IgD-negative memory B cell (primary cell): Measurements from ENCODE around the gene KCNT2. TPM values are rescaled to one million over a fixed set of nuclear protein-coding genes. Genes with fewer than 3 reads are reported as not detected.

Source experiments
- H3K27ac Mint-ChIP-seq, 3 donors: one replicate each; pipeline ENCODE4 v1.8.0; 2020 to 2022; ENCODE audit warnings: mild to moderate bottlenecking in 3 of 3, mixed read lengths in 3 of 3, moderate library complexity in 1 of 3
- H3K27me3 Mint-ChIP-seq: one replicate; pipeline ENCODE4 v1.8.0; 2021; ENCODE audit warnings: mixed read lengths
- H3K36me3 Mint-ChIP-seq: one replicate; pipeline ENCODE4 v1.8.0; 2020; ENCODE audit warnings: mild to moderate bottlenecking, mixed read lengths
- H3K4me1 Mint-ChIP-seq, 3 donors: one replicate each; pipeline ENCODE4 v1.8.0; 2020 to 2022; ENCODE audit warnings: mixed read lengths in 3 of 3, mild to moderate bottlenecking in 1 of 3
- H3K4me3 Mint-ChIP-seq, 4 donors: one replicate each; pipeline ENCODE4 v1.8.0; 2020 to 2022; ENCODE audit warnings: mild to moderate bottlenecking in 4 of 4, mixed read lengths in 4 of 4, moderate library complexity in 3 of 4
- H3K9me3 Mint-ChIP-seq, 3 donors: one replicate each; pipeline ENCODE4 v1.8.0; 2020 to 2021; ENCODE audit warnings: mixed read lengths in 3 of 3, mild to moderate bottlenecking in 1 of 3
- polyA plus RNA-seq: library from polyadenylated mRNA; unstranded; fragments of 300-500 nt; fragmentation: Illumina TruSeq; gene quantifications from one replicate; pipeline ENCODE4 v1.2.3, GENCODE V29; 2021

KCNT2 gene
- polyA plus RNA-seq, 1 donor from 2014 or later, result not detected

DNA sequence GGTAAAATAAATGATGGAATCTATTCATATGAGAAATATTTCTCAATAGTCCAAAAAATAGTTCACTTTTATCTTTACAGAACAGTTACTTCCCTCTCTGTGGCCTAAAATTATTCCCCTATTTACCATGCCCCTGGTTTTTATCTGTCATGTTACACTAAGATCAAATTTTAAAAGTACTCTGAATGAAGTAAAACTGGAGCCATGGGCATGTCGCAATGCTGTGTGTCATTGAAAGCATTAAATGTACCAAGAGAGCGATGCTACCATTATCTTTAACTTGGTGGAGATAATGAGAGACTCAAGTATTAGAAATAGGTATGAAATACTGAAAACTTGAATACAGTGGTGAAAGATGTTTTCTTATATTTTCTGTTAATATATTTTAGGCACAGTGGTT lies 146.2 kb downstream of the KCNT2 start:
- Mint-ChIP-seq H3K4me3 (no peak overlapping the region), H3K4me1 (no peaks in the 10 kb centered on the region), H3K9me3 (peaks cover 0 to 1% (median 0%) of the 10 kb centered on the region in 3 donors), H3K27ac (no peak overlapping the region), H3K27me3 (no peaks in the 10 kb centered on the region), H3K36me3 (no peaks in the 10 kb centered on the region)

DNA sequence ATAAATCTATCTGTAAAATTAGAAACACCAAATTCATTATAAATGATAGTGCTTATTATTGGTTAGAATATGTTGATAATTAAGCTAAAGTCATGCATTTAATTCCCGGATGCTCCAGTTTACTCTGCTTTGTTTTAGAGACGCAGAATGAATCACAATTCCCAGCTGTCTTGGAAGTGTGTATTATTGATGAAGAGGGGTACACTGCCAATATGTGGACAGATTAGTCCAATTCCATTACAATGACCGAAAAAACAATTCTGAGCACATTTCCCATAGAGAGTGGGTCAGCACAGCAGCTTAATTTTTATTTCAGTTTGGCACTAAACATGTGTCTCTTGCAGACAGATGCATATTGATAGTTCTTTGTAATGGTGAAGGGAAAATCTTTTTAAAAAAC lies 146.7 kb downstream of the KCNT2 start:
- H3K9me3 Mint-ChIP-seq, result peaks cover 0 to 1% (median 0%) of the 10 kb centered on the region in 3 donors
- no peak overlapping the region for H3K4me3 Mint-ChIP-seq
- no peak overlapping the region for H3K27ac Mint-ChIP-seq
- no peaks in the 10 kb centered on the region for H3K36me3 Mint-ChIP-seq
- H3K4me1 Mint-ChIP-seq, result no peaks in the 10 kb centered on the region
- no peaks in the 10 kb centered on the region for H3K27me3 Mint-ChIP-seq

DNA sequence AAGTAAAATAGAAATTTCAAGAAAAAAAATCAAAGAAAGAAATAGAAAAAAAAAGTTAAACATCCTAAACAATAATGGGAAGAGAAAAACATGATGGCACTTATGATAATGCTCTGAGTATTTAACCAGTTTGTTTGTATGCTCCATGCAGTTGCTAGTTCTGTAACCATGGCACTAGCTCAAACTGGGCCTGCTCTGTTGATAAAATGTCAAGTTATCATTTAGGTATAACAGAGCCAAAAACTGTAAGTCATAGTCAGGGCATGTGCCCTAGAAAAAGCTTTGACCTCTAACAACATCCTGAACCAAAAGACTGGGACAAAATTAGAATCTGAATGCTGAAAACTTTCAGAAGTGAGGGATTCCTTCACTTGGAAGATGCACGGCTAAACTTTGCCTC lies 148.9 kb downstream of the KCNT2 start:
- Mint-ChIP-seq H3K4me1 (no peaks in the 10 kb centered on the region), H3K9me3 (peaks cover 0 to 3% (median 1%) of the 10 kb centered on the region in 3 donors), H3K27ac (no peak overlapping the region), H3K36me3 (no peaks in the 10 kb centered on the region), H3K4me3 (no peak overlapping the region), H3K27me3 (no peaks in the 10 kb centered on the region)

DNA sequence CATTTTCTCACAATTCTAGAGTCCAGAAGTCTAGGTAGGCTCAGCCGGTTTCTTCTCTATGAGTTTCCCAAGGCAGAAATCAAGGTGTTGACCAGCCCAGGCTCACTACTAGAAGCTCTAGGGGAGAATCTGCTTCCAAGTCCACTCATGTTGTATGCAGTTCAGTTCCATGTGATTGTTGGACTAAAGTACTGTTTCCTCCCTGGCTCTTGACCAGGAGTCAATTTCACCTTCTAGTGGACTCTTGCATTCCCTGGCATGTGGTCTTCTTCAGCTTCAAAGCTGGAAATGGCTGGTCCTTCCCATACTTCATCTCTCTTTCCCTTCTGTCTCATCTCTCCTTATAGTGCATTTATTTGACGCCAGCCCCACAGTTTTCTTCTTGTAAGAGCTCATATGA lies 153.4 kb downstream of the KCNT2 start:
- Mint-ChIP-seq H3K4me3 (no peak overlapping the region), H3K4me1 (no peaks in the 10 kb centered on the region), H3K27ac (no peak overlapping the region), H3K9me3 (peaks cover 0 to 7% (median 3%) of the 10 kb centered on the region in 3 donors), H3K27me3 (no peaks in the 10 kb centered on the region), H3K36me3 (no peaks in the 10 kb centered on the region)

DNA sequence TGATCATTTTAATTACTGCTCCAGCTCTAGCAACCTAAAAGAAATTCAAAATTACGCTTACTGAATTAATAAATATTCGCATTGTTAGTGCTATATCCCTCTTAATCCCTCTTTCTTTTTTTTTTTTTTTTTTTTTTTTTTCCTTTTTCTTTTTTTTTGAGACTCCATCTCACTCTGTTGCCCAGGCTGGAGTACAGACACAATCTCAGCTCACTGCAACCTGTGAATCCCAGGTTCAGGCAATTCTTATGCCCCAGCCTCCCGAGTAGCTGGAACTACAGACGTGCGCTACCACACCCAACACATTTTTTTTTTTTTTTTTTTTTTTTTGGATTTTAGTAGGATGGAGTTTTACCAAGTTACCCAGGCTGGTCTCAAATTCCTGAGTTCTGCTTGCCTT lies 157.1 kb downstream of the KCNT2 start:
- no peak overlapping the region for H3K4me3 Mint-ChIP-seq
- H3K27ac Mint-ChIP-seq, result no peak overlapping the region
- H3K27me3 Mint-ChIP-seq, result no peaks in the 10 kb centered on the region
- peaks cover 0 to 7% (median 2%) of the 10 kb centered on the region in 3 donors for H3K9me3 Mint-ChIP-seq
- H3K36me3 Mint-ChIP-seq, result no peaks in the 10 kb centered on the region
- H3K4me1 Mint-ChIP-seq, result no peaks in the 10 kb centered on the region

DNA sequence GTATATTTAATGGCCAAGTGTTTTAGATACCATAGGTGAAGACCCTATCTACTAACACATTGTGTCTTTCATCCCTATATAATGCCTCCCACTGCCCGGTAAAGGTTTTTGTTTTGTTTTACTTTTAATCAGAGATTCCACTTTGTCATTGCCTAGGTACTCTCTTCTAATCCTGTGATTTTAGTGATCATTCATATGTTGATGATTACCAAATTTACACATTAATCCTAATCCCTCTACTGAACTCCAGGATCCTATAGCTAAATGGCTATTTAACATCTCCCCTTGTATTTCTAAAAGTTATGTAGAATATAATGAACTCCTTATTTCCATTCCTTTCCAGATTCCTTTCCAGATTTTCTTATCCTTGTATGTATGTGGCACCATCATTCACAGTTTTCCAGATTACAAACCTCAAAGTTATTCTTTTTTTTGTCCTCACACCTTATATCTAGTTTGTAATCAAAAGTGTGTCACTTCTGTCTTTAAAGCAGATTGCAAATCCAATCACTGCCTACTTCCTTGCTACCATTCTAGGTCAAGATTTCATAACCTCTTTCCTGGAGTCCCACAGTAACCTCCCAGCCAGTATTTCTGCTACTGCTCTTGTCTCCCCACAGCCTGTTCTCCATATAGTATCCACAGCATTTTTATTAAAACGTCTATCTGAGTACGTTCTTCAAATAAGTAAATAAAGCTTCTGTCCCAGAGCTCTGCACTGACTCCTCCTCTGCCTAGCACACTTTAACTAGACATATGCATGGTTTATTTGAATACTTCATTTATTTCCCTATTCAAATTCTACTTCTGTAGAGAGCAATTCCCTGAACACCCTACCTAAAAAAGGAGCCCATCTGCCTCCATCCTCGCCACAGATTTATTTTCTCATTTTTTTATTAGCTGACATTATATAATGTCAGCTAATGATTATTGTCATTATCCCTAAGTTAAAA lies 157.8 kb downstream of the KCNT2 start:
- Mint-ChIP-seq H3K27ac (no peak overlapping the region), H3K4me3 (no peak overlapping the region), H3K36me3 (no peaks in the 10 kb centered on the region), H3K9me3 (peaks cover 0 to 7% (median 2%) of the 10 kb centered on the region in 3 donors), H3K27me3 (no peaks in the 10 kb centered on the region), H3K4me1 (no peaks in the 10 kb centered on the region)

DNA sequence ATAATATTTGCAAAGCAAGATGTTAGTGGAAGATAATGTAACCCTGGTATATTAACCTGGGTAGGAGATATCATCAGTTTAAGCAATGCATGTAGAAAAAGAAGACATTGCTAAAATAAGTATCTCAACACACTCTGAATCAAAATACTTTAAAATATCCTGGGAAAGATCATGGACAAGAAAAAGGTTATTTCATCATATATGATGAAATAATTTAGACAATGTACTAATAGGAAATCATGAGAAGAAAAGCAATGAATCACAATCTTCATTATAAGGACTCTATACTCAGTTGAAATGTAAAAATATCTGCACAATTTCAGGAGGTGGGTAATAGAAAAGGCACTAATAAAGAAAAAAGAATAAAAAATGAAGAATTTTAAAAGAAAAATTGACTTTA lies 158.8 kb downstream of the KCNT2 start:
- no peak overlapping the region for H3K4me3 Mint-ChIP-seq
- H3K27ac Mint-ChIP-seq, result no peak overlapping the region
- H3K36me3 Mint-ChIP-seq, result no peaks in the 10 kb centered on the region
- no peaks in the 10 kb centered on the region for H3K4me1 Mint-ChIP-seq
- peaks cover 0 to 3% (median 2%) of the 10 kb centered on the region in 3 donors for H3K9me3 Mint-ChIP-seq
- no peaks in the 10 kb centered on the region for H3K27me3 Mint-ChIP-seq

DNA sequence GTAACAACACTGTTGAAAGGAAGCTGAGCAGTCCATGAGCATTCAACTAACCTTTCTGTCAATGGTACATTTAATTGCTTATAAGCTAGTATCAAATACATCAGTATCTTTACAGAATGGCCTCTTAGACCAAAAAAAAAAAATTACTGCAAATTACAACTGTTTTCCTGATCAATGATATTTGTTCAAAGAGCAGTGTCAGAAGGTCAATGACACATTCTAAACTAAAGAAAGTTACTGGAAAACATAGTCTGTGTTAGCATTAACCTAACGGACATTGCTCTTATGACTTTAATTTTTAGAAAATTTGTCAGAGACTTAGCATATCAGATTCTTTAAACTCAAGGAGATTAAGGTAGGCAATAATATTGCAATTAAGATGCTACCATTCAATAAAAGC lies 162.5 kb downstream of the KCNT2 start:
- Mint-ChIP-seq H3K4me3 (no peak overlapping the region), H3K27me3 (no peaks in the 10 kb centered on the region), H3K9me3 (no peaks in the 10 kb centered on the region), H3K27ac (no peak overlapping the region), H3K36me3 (no peaks in the 10 kb centered on the region), H3K4me1 (no peaks in the 10 kb centered on the region)

DNA sequence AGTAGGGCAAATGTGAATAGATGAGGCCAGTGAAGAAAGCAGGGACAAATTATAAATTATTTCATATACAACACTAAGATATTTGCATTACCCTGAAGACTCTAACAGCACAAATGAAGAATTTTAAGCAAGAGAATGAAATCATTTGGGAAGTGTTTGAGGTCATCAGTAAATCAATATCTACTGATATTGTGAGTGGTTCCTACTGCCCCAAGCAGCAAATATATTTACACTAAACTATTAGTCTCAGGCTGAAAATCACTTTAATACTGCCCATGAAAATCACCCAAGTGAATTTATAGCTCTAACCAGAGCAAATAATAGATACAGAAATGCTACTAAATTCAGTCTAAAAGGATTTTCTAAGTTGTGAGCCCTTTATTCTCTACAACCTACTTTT lies 163.6 kb downstream of the KCNT2 start:
- Mint-ChIP-seq H3K36me3 (no peaks in the 10 kb centered on the region), H3K27ac (no peak overlapping the region), H3K4me1 (no peaks in the 10 kb centered on the region), H3K27me3 (no peaks in the 10 kb centered on the region), H3K4me3 (no peak overlapping the region), H3K9me3 (no peaks in the 10 kb centered on the region)

DNA sequence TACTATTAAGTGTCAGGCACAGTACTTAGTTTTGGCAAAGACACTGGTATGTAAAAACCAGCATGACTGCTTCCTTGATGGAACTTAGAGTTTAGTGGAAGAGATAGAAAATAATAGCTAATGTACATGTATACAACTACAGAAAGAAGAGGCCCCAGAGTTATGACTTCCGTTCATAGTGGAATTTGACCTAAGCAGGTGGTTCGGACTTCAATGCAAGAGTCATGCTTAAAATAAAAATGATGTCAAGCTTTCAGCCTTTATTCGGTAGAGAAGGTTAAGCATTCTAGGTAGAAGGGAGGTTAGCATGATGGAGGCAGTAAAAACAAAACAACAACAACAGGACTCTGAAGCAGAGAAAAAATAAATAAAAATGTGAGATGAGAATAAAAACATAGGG lies 165.9 kb downstream of the KCNT2 start:
- no peak overlapping the region for H3K27ac Mint-ChIP-seq
- no peaks in the 10 kb centered on the region for H3K27me3 Mint-ChIP-seq
- H3K4me3 Mint-ChIP-seq, result no peak overlapping the region
- no peaks in the 10 kb centered on the region for H3K9me3 Mint-ChIP-seq
- no peaks in the 10 kb centered on the region for H3K36me3 Mint-ChIP-seq
- H3K4me1 Mint-ChIP-seq, result no peaks in the 10 kb centered on the region

DNA sequence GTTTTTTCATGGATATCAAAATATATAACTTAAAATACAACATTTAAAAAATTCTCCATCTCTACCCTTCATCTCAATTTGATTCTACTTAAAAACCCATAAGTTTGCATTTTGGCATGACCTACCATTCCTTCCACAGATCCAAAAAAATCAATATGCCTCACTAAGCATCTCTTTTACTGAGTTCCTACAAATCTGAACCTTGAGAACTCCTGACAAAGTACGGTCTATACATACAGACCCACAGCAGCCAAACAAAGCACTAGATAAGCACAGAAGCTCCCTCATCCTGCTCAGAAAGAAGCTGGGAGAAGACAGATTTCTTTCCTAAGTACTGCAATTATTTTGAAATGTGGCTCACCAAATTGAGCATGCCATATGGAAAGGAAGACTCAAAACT lies 167.5 kb downstream of the KCNT2 start:
- H3K27ac Mint-ChIP-seq, result no peak overlapping the region
- no peaks in the 10 kb centered on the region for H3K36me3 Mint-ChIP-seq
- no peaks in the 10 kb centered on the region for H3K27me3 Mint-ChIP-seq
- no peaks in the 10 kb centered on the region for H3K9me3 Mint-ChIP-seq
- no peak overlapping the region for H3K4me3 Mint-ChIP-seq
- no peaks in the 10 kb centered on the region for H3K4me1 Mint-ChIP-seq

DNA sequence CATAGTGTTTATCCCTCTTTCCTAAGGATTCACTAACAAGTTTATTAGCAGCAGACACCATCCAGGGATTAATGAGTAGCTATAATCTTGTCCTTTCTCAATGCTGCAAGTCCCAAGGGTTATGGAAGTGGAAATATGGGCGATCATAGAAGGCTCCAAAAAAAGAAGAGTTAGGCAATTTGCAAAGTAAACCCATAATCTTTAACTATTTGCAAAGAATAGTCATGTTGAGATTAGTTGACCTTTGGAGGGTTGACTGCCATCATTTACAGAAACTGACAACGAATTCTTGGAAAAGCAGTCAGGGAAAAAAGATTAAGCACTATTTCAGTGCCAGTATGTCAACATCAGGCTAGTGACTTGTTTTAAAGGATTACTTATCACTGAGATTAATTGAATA lies 169.9 kb downstream of the KCNT2 start:
- H3K4me3 Mint-ChIP-seq, result no peak overlapping the region
- no peaks in the 10 kb centered on the region for H3K4me1 Mint-ChIP-seq
- H3K27ac Mint-ChIP-seq, result no peak overlapping the region
- H3K27me3 Mint-ChIP-seq, result no peaks in the 10 kb centered on the region
- H3K9me3 Mint-ChIP-seq, result no peaks in the 10 kb centered on the region
- no peaks in the 10 kb centered on the region for H3K36me3 Mint-ChIP-seq

DNA sequence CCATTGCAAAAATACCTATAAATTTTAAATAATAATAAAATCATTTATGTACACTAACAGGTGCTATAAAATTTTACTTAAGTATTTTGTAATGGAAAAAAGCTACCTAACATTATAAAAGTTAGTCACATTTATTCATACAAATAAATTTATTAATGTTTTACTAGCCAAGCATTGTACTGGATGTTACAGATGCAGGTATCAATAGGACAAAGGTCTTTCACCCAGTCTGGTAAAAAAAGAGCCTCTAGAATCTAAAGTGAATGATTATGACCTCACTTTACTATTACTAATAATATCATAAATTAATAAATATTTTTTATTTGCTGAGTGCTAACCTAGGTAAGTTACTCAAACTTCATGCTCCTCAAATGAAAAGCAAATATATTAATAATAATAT lies 170.6 kb downstream of the KCNT2 start:
- Mint-ChIP-seq H3K4me1 (no peaks in the 10 kb centered on the region), H3K27ac (no peak overlapping the region), H3K36me3 (no peaks in the 10 kb centered on the region), H3K4me3 (no peak overlapping the region), H3K9me3 (no peaks in the 10 kb centered on the region), H3K27me3 (no peaks in the 10 kb centered on the region)

DNA sequence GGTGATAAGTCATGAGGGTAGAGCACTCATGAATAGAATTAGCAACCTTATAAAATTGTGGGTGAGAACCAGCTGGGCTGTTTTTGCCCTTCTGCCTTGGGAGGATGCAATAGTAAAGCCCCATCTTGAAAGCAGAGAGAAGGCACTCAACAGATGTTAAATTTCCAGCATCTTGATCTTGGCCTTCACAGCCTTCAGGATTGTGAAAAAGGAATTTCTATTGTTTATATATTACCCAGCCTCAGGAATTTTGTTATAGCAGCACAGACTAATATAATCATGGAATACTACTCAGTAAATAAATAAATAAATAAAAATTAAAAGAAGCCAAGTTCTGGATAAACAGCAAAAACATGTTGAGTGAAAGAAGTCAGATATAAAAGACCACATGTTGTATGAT lies 175.2 kb downstream of the KCNT2 start:
- Mint-ChIP-seq H3K9me3 (peaks cover 0 to 4% (median 0%) of the 10 kb centered on the region in 3 donors), H3K4me1 (no peaks in the 10 kb centered on the region), H3K27me3 (no peaks in the 10 kb centered on the region), H3K4me3 (no peak overlapping the region), H3K27ac (no peak overlapping the region), H3K36me3 (no peaks in the 10 kb centered on the region)

DNA sequence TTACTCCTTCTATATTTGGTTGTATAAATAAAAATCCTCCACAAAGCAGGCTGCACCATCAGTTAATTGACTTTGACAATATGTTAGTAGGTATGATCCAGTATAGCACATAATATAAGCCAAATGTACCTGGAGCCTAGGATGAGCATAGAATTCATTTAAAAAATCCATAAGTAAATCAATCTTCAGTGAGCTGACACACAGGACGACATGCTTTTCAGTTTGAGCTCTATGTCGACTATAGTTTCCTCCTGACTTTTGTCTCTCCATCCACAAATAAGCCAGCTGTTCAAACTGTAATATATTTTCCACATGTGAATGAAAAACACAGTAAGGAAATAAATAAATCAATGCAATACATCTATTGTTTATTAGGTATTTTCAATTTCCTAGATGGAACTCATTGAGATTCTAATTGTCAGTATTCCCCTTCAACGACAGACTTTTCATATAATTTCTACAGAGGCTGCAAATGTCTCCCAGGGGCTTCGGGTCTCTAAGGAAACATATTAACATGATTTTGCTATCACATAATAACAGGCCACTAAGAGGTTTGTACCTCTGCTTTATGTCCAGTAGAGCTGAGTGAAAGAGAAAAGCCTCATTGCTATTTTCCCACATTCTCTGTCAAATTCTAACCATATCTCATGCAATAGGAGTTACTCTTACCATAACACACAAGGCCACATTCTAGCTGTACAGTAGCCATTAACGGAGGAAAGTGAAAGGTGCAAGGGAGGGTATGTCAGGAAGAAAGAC lies 180.1 kb downstream of the KCNT2 start:
- Mint-ChIP-seq H3K36me3 (no peaks in the 10 kb centered on the region), H3K4me3 (no peak overlapping the region), H3K4me1 (peaks cover 0 to 2% (median 0%) of the 10 kb centered on the region in 3 donors), H3K27me3 (no peaks in the 10 kb centered on the region), H3K27ac (no peak overlapping the region), H3K9me3 (peaks cover 0 to 4% (median 0%) of the 10 kb centered on the region in 3 donors)
